ENCODE measurements around the gene RAB38.

DNA sequence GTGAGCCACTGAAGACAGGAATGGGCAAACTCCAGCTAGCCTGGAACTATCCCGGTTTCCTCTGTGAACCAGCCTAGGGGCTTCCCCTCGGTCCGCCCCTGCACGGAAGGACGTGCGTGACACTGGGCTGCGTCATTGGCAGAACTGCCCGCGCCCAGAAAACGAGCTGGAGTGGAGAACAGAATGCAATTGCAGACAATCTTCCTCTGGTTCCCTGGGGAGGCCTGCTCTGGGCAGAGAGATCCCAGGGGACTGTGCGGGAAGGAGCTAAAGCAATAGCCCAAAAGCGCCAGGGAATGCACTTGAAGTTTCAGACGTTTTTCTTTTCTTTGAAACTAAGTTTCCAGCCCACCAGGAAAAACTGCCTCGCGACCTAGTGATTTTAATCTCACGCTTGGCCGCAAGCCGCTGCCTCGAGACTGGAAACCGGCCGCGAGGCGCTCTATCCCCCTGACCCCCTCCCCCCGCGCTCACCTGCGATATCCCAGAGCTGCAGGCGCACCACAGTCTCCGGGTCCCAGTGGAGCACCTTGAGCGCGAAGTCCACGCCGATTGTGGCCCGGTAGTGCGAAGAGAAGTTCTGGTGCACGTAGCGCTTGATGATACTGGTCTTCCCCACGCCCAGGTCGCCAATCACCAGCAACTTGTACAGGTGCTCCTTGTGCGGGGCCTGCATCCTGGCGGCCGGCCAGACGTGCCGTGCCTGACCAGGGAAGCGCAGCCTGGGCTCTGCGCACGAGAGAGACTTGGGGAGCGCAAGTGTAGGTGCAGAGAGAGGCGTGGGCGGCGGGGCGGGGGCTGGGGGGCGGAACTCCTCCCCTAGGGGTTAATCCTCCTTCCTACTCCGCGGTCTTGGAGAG is at the start of gene RAB38:
- TF ChIP-seq KAT7 (CRISPR knock-in tag; IDR thresholded peaks at IDR 0.05; ENCODE audit: borderline replicate concordance): 0 out of 2 replicates have a peak, but pooled peaks have one; percentile 33
- no peak for TF ChIP-seq NFYB (CRISPR knock-in tag; conservative IDR thresholded peaks at IDR 0.05; ENCODE audit: low read depth)

Measured in WTC11 (cell line).